ENCODE results near the gene NTN4.
"Not testable (repeated sequence)": the region's sequence is repeated elsewhere in the genome, so short reads cannot be mapped to it uniquely, and the experiment has no call there.

Gene NTN4

GRCh38 chr12:95756362-95756761, 34.2 kb downstream of the NTN4 start:
- H3K27me3 ChIP-seq (ENCODE audit: insufficient read depth, poor library complexity, severe bottlenecking) = no peaks in the 10 kb centered on the region
- H3K9me3 ChIP-seq (ENCODE audit: severe bottlenecking) = peaks cover 2% of the 10 kb centered on the region
- 0 out of 2 replicates have a peak, but pooled peaks cover 3% of the 10 kb centered on the region for H3K36me3 ChIP-seq (ENCODE audit: low read depth)
- no peak for ATAC-seq (ENCODE audit: low read depth)
- no peak overlapping the region for H3K4me3 ChIP-seq (ENCODE audit: severe bottlenecking)
- DNase-seq (ENCODE audit: low spot score) = no peak
- no peak overlapping the region for H3K27ac ChIP-seq (ENCODE audit: poor library complexity, severe bottlenecking)
- H3K4me1 ChIP-seq (ENCODE audit: insufficient read depth, poor library complexity, severe bottlenecking) = no peaks in the 10 kb centered on the region
- TF ChIP-seq CTCF (IDR thresholded peaks at IDR 0.05; ENCODE audit: poor library complexity, severe bottlenecking) = no peak

GRCh38 chr12:95755261-95755865, 35.2 kb downstream of the NTN4 start:
- TF ChIP-seq CTCF (IDR thresholded peaks at IDR 0.05; ENCODE audit: poor library complexity, severe bottlenecking) = no peak

GRCh38 chr12:95746062-95746461, 44.5 kb downstream of the NTN4 start:
- not testable (repeated sequence) for H3K9me3 ChIP-seq (ENCODE audit: severe bottlenecking); H3K36me3 ChIP-seq (ENCODE audit: low read depth); H3K4me3 ChIP-seq (ENCODE audit: severe bottlenecking); ATAC-seq (ENCODE audit: low read depth); H3K27me3 ChIP-seq (ENCODE audit: insufficient read depth, poor library complexity, severe bottlenecking); DNase-seq (ENCODE audit: low spot score); H3K27ac ChIP-seq (ENCODE audit: poor library complexity, severe bottlenecking); H3K4me1 ChIP-seq (ENCODE audit: insufficient read depth, poor library complexity, severe bottlenecking)

More at GRCh38 chr12:95755261-95755865, 35.2 kb downstream of the NTN4 start:
- no peak for ATAC-seq (ENCODE audit: low read depth)
- no peak overlapping the region for H3K27ac ChIP-seq (ENCODE audit: poor library complexity, severe bottlenecking)
- H3K4me1 ChIP-seq (ENCODE audit: insufficient read depth, poor library complexity, severe bottlenecking) = no peaks in the 10 kb centered on the region
- H3K27me3 ChIP-seq (ENCODE audit: insufficient read depth, poor library complexity, severe bottlenecking) = no peaks in the 10 kb centered on the region
- no peak overlapping the region for H3K4me3 ChIP-seq (ENCODE audit: severe bottlenecking)
- no peaks in the 10 kb centered on the region for H3K36me3 ChIP-seq (ENCODE audit: low read depth)
- H3K9me3 ChIP-seq (ENCODE audit: severe bottlenecking) = peaks cover 2% of the 10 kb centered on the region
- DNase-seq (ENCODE audit: low spot score) = no peak

- Histone ChIP-seq H3K4me3 (ENCODE audit: severe bottlenecking) (no peak overlapping the region), H3K27ac (ENCODE audit: poor library complexity, severe bottlenecking) (no peak overlapping the region), H3K4me1 (ENCODE audit: insufficient read depth, poor library complexity, severe bottlenecking) (no peaks in the 10 kb centered on the region), H3K27me3 (ENCODE audit: insufficient read depth, poor library complexity, severe bottlenecking) (no peaks in the 10 kb centered on the region), H3K9me3 (ENCODE audit: severe bottlenecking) (no peaks in the 10 kb centered on the region), H3K36me3 (ENCODE audit: low read depth) (0 out of 2 replicates have a peak, but pooled peaks cover 1% of the 10 kb centered on the region)
- DNase-seq (ENCODE audit: low spot score) = no peak
- no peak for TF ChIP-seq CTCF (IDR thresholded peaks at IDR 0.05; ENCODE audit: poor library complexity, severe bottlenecking)
- no peak for ATAC-seq (ENCODE audit: low read depth)
These were observed 48.0 kb downstream of the NTN4 start for GRCh38 chr12:95742586-95742985.

- H3K4me1 ChIP-seq (ENCODE audit: insufficient read depth, poor library complexity, severe bottlenecking) = no peaks in the 10 kb centered on the region
- no peak for TF ChIP-seq CTCF (IDR thresholded peaks at IDR 0.05; ENCODE audit: poor library complexity, severe bottlenecking)
- H3K36me3 ChIP-seq (ENCODE audit: low read depth) = no peaks in the 10 kb centered on the region
- no peak overlapping the region for H3K27ac ChIP-seq (ENCODE audit: poor library complexity, severe bottlenecking)
- no peak overlapping the region for H3K4me3 ChIP-seq (ENCODE audit: severe bottlenecking)
- H3K9me3 ChIP-seq (ENCODE audit: severe bottlenecking) = no peaks in the 10 kb centered on the region
- no peak for ATAC-seq (ENCODE audit: low read depth)
- no peak for DNase-seq (ENCODE audit: low spot score)
- H3K27me3 ChIP-seq (ENCODE audit: insufficient read depth, poor library complexity, severe bottlenecking) = no peaks in the 10 kb centered on the region
These were observed 48.9 kb downstream of the NTN4 start for GRCh38 chr12:95741635-95742034.

All from RWPE2 (cell line).